WTC11 (cell line): ENCODE measurements around the gene CRY2. TPM values are rescaled to one million over a fixed set of nuclear protein-coding genes. Genes with fewer than 3 reads are reported as not detected.

ENCODE experiments used
- ATAC-seq: fragments of 200-7000 bp; cut with Tn5 transposase; 2 replicates; pipeline ENCODE4 v1.10.0; 2021; ENCODE audit warnings: mild to moderate bottlenecking, moderate library complexity
- CTCF ChIA-PET: fragments of 300-600 bp; sonication (Branson Sonifier 250); formaldehyde crosslinking; loops from one replicate; lab custom pipeline; 2021; ENCODE audit warnings: antibody characterized with exemption; lab: Charles Lee
- POLR2A ChIA-PET: fragments of 350-600 bp; sonication (Branson Sonifier 250); formaldehyde crosslinking; loops from one replicate; lab custom pipeline; 2021; ENCODE audit warnings: antibody characterized with exemption; lab: Charles Lee
- DNase-seq: peaks from one replicate; pipeline ENCODE4 v3.0.0; 2021; ENCODE audit warnings: low spot score
- H3K27ac Mint-ChIP-seq: 2 replicates; pipeline ENCODE4 v1.8.0; 2021; ENCODE audit warnings: mixed read lengths
- H3K27me3 Mint-ChIP-seq: 2 replicates; pipeline ENCODE4 v1.8.0; 2021; ENCODE audit warnings: low read depth, mild to moderate bottlenecking, moderate library complexity, mixed read lengths
- H3K36me3 Mint-ChIP-seq: 2 replicates; pipeline ENCODE4 v1.8.0; 2021; ENCODE audit warnings: mixed read lengths
- H3K4me1 Mint-ChIP-seq: 2 replicates; pipeline ENCODE4 v1.8.0; 2022; ENCODE audit warnings: mixed read lengths
- H3K4me3 Mint-ChIP-seq: 2 replicates; pipeline ENCODE4 v1.8.0; 2021; ENCODE audit warnings: mild to moderate bottlenecking, moderate library complexity, mixed read lengths
- H3K9me3 Mint-ChIP-seq: 2 replicates; pipeline ENCODE4 v1.8.0; 2021; ENCODE audit warnings: mixed read lengths
- CBFB ChIP-seq: sonication (generic); formaldehyde crosslinking; IDR thresholded peaks from 2 replicates; pipeline ENCODE4 v1.8.1; 2022; ENCODE audit warnings: mild to moderate bottlenecking, low read depth, missing genetic modification reagents
- CREB1 ChIP-seq: sonication (generic); formaldehyde crosslinking; IDR thresholded peaks from 2 replicates; pipeline ENCODE4 v1.8.0; 2023; ENCODE audit warnings: mild to moderate bottlenecking, missing genetic modification reagents
- FOXK1 ChIP-seq: sonication (generic); formaldehyde crosslinking; IDR thresholded peaks from 2 replicates; pipeline ENCODE4 v1.8.0; 2022; ENCODE audit warnings: mild to moderate bottlenecking, moderate library complexity, missing genetic modification reagents
- FOXP4 ChIP-seq: sonication (generic); formaldehyde crosslinking; IDR thresholded peaks from 2 replicates; pipeline ENCODE4 v1.8.0; 2022; ENCODE audit warnings: mild to moderate bottlenecking, missing genetic modification reagents
- MYBL2 ChIP-seq: sonication (generic); formaldehyde crosslinking; IDR thresholded peaks from 2 replicates; pipeline ENCODE4 v1.8.1; 2023; ENCODE audit warnings: mild to moderate bottlenecking, moderate library complexity, missing genetic modification reagents
- NFE2L1 ChIP-seq: sonication (generic); formaldehyde crosslinking; IDR thresholded peaks from 2 replicates; pipeline ENCODE4 v1.8.1; 2023; ENCODE audit warnings: missing genetic modification reagents
- PRDM15 ChIP-seq: sonication (generic); formaldehyde crosslinking; IDR thresholded peaks from 2 replicates; pipeline ENCODE4 v1.8.0; 2022; ENCODE audit warnings: missing genetic modification reagents
- PREB ChIP-seq: sonication (generic); formaldehyde crosslinking; IDR thresholded peaks from 2 replicates; pipeline ENCODE4 v1.8.1; 2022; ENCODE audit warnings: mild to moderate bottlenecking, missing genetic modification reagents, moderate library complexity, borderline replicate concordance
- SMAD4 ChIP-seq: sonication (generic); formaldehyde crosslinking; IDR thresholded peaks from 2 replicates; pipeline ENCODE4 v1.8.0; 2022; ENCODE audit warnings: mild to moderate bottlenecking, missing genetic modification reagents
- SP1 ChIP-seq: sonication (generic); formaldehyde crosslinking; conservative IDR thresholded peaks from 2 replicates; pipeline ENCODE4 v1.8.1; 2022; ENCODE audit warnings: missing genetic modification reagents
- USF2 ChIP-seq: sonication (generic); formaldehyde crosslinking; IDR thresholded peaks from 2 replicates; pipeline ENCODE4 v1.8.1; 2023; ENCODE audit warnings: mild to moderate bottlenecking, missing genetic modification reagents, moderate library complexity
- ZNF121 ChIP-seq: sonication (generic); formaldehyde crosslinking; IDR thresholded peaks from 2 replicates; pipeline ENCODE4 v1.8.0; 2023; ENCODE audit warnings: missing genetic modification reagents
- ZNF232 ChIP-seq: sonication (generic); formaldehyde crosslinking; IDR thresholded peaks from 2 replicates; pipeline ENCODE4 v1.8.0; 2022; ENCODE audit warnings: mild to moderate bottlenecking, missing genetic modification reagents
- ZNF263 ChIP-seq: sonication (generic); formaldehyde crosslinking; IDR thresholded peaks from 2 replicates; pipeline ENCODE4 v1.8.1; 2022; ENCODE audit warnings: low read depth, mild to moderate bottlenecking, moderate library complexity, missing genetic modification reagents
- ZNF317 ChIP-seq: sonication (generic); formaldehyde crosslinking; IDR thresholded peaks from 2 replicates; pipeline ENCODE4 v1.8.1; 2023; ENCODE audit warnings: low read depth, mild to moderate bottlenecking, moderate library complexity, missing genetic modification reagents, borderline replicate concordance
- ZNF423 ChIP-seq: fragments of 250-450 bp; sonication (Bioruptor Pico); IDR thresholded peaks from 2 replicates; pipeline ENCODE4 v2.1.2; 2022; ENCODE audit warnings: mild to moderate bottlenecking, moderate library complexity
- total RNA-seq: library from RNA; stranded (reverse); gene quantifications from 3 replicates; pipeline ENCODE4 v1.2.3, GENCODE V29; 2021
- TF ChIP-seq, protein P1 (sequence below): fragments of 250-450 bp; sonication (Bioruptor Pico); IDR thresholded peaks from 2 replicates; pipeline ENCODE4 v1.9.0; 2021; ENCODE audit warnings: moderate library complexity, mild to moderate bottlenecking, inconsistent platforms, borderline replicate concordance
- TF ChIP-seq, protein P2 (sequence below): sonication (generic); formaldehyde crosslinking; IDR thresholded peaks from 2 replicates; pipeline ENCODE4 v1.8.0; 2022; ENCODE audit warnings: mild to moderate bottlenecking, missing genetic modification reagents
- TF ChIP-seq, protein P3 (sequence below): fragments of 250-450 bp; sonication (Bioruptor Pico); IDR thresholded peaks from 2 replicates; pipeline ENCODE4 v1.9.0; 2021; ENCODE audit warnings: mild to moderate bottlenecking
- TF ChIP-seq, protein P4 (sequence below): sonication (generic); formaldehyde crosslinking; IDR thresholded peaks from 2 replicates; pipeline ENCODE4 v1.8.0; 2023; ENCODE audit warnings: mild to moderate bottlenecking, missing genetic modification reagents
- TF ChIP-seq, protein P5 (sequence below): sonication (generic); formaldehyde crosslinking; IDR thresholded peaks from 2 replicates; pipeline ENCODE4 v1.8.1; 2022; ENCODE audit warnings: mild to moderate bottlenecking, moderate library complexity, missing genetic modification reagents

CRY2 gene
- total RNA-seq, 1 experiment from 2014 or later = 18.3 TPM

- TF ChIP-seq PRDM15 (CRISPR knock-in tag) = no peak
- TF ChIP-seq FOXP4 (CRISPR knock-in tag) = no peak
- TF ChIP-seq ZNF263 (CRISPR knock-in tag) = no peak
- TF ChIP-seq, protein P1, sequence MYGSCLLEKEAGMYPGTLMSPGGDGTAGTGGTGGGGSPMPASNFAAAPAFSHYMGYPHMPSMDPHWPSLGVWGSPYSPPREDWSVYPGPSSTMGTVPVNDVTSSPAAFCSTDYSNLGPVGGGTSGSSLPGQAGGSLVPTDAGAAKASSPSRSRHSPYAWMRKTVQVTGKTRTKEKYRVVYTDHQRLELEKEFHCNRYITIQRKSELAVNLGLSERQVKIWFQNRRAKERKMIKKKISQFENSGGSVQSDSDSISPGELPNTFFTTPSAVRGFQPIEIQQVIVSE (CRISPR knock-in tag) = no peak
- TF ChIP-seq, all 79 proteins: peak for 0
Observed at GRCh38 chr11:45815747-45816146, 31.5 kb upstream of the CRY2 start (continued).

- ChIA-PET POLR2A (interaction anchor here (0.6 kb wide), 1 partner anchor 173 kb away, joined by 5 read pairs; no protein-coding TSS in a partner anchor), CTCF (interaction anchor here (1.0 to 2.6 kb wide), 13 partner anchors 12 to 513 kb away, joined by 3 to 32 read pairs (median 4); partner anchors contain the start of gene SLC35C1)
- H3K36me3 Mint-ChIP-seq = no peaks in the 10 kb centered on the region
- H3K9me3 Mint-ChIP-seq = no peaks in the 10 kb centered on the region
- ATAC-seq (peak; percentile 90), DNase-seq (peak; percentile 67)
- H3K27ac Mint-ChIP-seq = no peak overlapping the region
- H3K4me1 Mint-ChIP-seq = peaks cover 26% of the 10 kb centered on the region
- peak overlapping the region; percentile 26; the same call in 1 of the 2 replicates for H3K4me3 Mint-ChIP-seq
- H3K27me3 Mint-ChIP-seq = peaks cover 22% of the 10 kb centered on the region
- TF ChIP-seq CBFB (CRISPR knock-in tag) (no peak), ZNF317 (no peak), PREB (no peak), CREB1 (CRISPR knock-in tag) (no peak), SP1 (CRISPR knock-in tag) (0 out of 2 replicates have a peak, but pooled peaks have one; percentile 29), SMAD4 (CRISPR knock-in tag) (no peak), USF2 (CRISPR knock-in tag) (no peak), ZNF423 (CRISPR knock-in tag) (0 out of 2 replicates have a peak, but pooled peaks have one; percentile 24), ZNF121 (CRISPR knock-in tag) (no peak), ZNF232 (CRISPR knock-in tag) (no peak), MYBL2 (CRISPR knock-in tag) (no peak), FOXK1 (peak; percentile 33; the same call in 1 of the 2 replicates), NFE2L1 (CRISPR knock-in tag) (no peak)
- TF ChIP-seq, protein P2, sequence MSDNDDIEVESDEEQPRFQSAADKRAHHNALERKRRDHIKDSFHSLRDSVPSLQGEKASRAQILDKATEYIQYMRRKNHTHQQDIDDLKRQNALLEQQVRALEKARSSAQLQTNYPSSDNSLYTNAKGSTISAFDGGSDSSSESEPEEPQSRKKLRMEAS (CRISPR knock-in tag) = no peak
- TF ChIP-seq, protein P3, sequence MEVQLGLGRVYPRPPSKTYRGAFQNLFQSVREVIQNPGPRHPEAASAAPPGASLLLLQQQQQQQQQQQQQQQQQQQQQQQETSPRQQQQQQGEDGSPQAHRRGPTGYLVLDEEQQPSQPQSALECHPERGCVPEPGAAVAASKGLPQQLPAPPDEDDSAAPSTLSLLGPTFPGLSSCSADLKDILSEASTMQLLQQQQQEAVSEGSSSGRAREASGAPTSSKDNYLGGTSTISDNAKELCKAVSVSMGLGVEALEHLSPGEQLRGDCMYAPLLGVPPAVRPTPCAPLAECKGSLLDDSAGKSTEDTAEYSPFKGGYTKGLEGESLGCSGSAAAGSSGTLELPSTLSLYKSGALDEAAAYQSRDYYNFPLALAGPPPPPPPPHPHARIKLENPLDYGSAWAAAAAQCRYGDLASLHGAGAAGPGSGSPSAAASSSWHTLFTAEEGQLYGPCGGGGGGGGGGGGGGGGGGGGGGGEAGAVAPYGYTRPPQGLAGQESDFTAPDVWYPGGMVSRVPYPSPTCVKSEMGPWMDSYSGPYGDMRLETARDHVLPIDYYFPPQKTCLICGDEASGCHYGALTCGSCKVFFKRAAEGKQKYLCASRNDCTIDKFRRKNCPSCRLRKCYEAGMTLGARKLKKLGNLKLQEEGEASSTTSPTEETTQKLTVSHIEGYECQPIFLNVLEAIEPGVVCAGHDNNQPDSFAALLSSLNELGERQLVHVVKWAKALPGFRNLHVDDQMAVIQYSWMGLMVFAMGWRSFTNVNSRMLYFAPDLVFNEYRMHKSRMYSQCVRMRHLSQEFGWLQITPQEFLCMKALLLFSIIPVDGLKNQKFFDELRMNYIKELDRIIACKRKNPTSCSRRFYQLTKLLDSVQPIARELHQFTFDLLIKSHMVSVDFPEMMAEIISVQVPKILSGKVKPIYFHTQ (CRISPR knock-in tag) = no peak
- TF ChIP-seq, protein P4, sequence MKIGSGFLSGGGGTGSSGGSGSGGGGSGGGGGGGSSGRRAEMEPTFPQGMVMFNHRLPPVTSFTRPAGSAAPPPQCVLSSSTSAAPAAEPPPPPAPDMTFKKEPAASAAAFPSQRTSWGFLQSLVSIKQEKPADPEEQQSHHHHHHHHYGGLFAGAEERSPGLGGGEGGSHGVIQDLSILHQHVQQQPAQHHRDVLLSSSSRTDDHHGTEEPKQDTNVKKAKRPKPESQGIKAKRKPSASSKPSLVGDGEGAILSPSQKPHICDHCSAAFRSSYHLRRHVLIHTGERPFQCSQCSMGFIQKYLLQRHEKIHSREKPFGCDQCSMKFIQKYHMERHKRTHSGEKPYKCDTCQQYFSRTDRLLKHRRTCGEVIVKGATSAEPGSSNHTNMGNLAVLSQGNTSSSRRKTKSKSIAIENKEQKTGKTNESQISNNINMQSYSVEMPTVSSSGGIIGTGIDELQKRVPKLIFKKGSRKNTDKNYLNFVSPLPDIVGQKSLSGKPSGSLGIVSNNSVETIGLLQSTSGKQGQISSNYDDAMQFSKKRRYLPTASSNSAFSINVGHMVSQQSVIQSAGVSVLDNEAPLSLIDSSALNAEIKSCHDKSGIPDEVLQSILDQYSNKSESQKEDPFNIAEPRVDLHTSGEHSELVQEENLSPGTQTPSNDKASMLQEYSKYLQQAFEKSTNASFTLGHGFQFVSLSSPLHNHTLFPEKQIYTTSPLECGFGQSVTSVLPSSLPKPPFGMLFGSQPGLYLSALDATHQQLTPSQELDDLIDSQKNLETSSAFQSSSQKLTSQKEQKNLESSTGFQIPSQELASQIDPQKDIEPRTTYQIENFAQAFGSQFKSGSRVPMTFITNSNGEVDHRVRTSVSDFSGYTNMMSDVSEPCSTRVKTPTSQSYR (CRISPR knock-in tag) = no peak
- TF ChIP-seq, protein P5, sequence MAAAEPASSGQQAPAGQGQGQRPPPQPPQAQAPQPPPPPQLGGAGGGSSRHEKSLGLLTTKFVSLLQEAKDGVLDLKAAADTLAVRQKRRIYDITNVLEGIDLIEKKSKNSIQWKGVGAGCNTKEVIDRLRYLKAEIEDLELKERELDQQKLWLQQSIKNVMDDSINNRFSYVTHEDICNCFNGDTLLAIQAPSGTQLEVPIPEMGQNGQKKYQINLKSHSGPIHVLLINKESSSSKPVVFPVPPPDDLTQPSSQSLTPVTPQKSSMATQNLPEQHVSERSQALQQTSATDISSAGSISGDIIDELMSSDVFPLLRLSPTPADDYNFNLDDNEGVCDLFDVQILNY (CRISPR knock-in tag) = no peak
Observed at GRCh38 chr11:45816614-45817013, 30.7 kb upstream of the CRY2 start.
